Right ventricle myocardium superior (tissue), 1 donor: Measurements from ENCODE around the gene OLR1. TPM values are rescaled to one million over a fixed set of nuclear protein-coding genes. Genes with fewer than 3 reads are reported as not detected.

Experiments
- ATAC-seq: fragments of 200-7000 bp; cut with Tn5 transposase; one replicate; pipeline ENCODE4 v1.9.1; 2020; ENCODE audit warnings: mild to moderate bottlenecking; ENCODE audit not compliant: poor library complexity
- DNase-seq: peaks from one replicate; pipeline ENCODE4 v3.0.0-alpha.2; 2020
- intact Hi-C: fragments of 100-400 bp; cut with DNase I; formaldehyde crosslinking; loops from one replicate; pipeline ENCODE4 v1.11.2; 2022
- total RNA-seq: library from RNA; stranded (reverse); fragmentation: NEBNext Ultra II Directional; extraction: Animal tissue kit (Norgen Biotek cat#: 25700); gene quantifications from one replicate; pipeline ENCODE4 v1.2.1, GENCODE V29; 2021
- donor health status: DM: no; HTN: yes; CAD: no; lungs with severe emphysema.

The OLR1 gene
- total RNA-seq, 1 donor from 2014 or later, result 0.35 TPM

DNA sequence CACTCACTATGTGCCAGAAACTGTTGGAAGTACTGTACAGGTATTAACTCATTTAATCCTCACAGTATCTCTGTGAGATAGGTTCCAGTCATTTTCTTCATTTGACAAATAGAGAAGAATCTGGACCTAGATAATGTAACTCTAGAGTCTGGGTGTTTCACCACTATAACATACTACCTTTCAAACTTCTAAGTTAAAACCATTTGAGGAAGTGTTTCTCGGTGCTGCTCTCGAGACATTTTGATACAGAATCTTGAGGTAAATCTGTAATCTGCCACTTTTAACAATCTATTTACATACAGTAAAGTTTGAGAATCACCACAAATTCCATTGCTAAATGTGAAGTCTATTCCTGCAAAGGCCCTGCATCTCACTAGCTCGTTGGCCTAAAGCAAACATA lies 8.8 kb downstream of the OLR1 start:
- intact Hi-C loops, result no loop called here
- no peak for DNase-seq
- ATAC-seq, result no peak

DNA sequence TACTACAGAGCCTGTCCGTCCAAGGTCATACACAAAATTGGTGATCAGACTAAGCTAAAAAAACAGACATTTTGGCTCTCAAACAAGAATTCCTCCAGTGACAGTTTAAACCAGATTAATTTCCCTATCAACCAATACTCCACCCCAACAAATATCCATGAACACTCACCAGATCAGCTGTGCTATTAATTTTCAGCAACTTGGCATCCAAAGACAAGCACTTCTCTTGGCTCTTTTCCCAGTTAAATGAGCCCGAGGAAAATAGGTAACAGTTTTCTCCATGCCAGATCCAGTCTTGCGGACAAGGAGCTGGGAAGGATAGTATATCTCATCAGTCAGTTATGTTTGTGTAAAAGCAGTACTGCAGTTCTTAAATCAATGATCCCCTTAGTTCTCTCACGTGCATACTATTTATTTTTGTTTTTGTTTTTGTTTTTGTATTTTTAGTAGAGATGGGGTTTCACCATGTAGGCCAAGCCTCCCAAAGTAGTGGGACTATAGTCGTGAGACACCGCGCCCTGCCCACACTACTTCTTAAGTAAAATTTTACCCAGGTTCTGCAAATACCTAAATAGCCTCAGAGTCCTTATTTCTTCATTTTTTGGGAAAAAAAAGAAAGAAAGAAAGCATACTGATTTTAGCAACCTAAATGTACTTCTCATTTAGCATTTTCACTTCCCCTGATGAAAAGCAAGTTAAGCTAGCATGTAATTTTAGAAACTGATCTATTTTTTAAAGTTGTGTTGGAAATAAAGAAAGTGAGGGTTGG lies 11.1 kb downstream of the OLR1 start:
- DNase-seq (no peak), ATAC-seq (peak; percentile 70)
- intact Hi-C loops, result no loop called here

DNA sequence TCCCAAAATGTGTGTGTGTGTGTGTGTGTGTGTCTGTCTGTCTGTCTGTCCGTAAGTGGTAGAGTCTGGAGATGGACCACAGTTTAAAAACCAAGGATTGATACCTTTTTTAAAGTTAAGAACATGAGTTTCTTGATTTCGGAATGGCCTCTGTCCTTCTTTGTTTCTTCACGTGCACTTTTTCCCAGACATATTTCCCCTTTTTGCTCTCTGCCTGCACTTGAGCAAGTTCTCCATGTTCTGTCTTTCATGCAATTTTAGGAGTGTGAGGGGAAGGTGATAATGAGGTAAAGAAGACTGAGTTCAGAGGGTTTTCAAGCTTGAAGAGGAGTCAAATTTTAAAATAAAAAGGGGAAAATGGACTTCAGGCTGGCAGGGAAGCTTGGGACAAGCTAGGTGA lies 12.7 kb downstream of the OLR1 start:
- ATAC-seq (no peak), DNase-seq (no peak)
- intact Hi-C loops, result no loop called here

DNA sequence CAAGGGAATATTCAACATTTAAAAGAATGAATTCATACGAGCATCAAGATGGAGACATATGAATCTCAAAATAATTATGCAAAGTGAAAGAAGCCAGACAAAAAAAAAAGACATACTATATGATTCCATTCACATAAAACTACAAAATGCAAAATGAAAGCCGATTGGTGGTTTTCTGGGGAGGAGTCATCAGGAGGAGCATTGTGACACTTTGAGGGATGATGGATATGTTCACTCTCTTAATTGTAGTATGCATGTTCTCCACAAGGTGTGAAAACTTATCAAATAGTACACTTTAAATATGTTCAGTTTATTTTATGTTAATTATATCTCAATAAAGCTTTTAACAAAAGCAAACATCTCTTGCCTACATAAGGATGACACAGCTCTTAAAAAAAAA lies 13.5 kb downstream of the OLR1 start:
- DNase-seq (no peak), ATAC-seq (no peak)
- intact Hi-C loops, result no loop called here

DNA sequence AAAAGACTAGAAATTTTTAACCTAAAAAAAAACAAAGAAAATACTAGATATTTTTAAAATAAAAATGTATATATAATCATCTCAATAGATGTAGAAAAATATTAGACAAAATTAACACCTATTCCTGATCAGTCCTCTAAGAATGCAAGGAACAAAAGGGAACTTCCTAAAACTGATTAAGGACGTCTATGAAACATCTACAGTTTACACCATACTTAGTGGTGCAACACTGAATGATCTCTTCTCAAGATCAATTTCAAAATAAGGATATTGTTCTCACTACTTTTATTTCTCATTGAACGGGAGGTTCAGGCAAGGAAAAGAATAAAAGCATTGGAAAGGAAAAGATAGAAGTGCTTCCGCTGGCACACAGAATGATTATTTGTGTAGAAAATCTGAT lies 16.0 kb downstream of the OLR1 start:
- intact Hi-C loops, result no loop called here
- no peak for ATAC-seq

DNA sequence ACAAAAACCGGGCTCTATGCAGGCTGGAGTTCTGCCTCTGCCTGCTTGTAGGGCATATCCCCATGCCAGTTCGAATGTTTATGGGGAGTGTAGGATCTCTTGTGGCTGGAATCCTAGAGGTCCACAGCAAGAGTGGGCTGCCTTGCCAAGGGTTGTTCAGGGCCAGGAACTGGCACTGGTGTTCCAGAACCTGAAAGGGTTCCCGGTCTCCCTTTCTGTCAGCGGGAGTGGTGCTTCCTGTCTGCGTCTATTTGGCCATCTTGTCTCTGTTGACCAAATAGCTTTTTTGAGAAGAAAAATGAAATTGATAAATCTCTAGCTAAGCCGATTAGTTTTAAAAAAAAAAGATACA lies 17.8 kb downstream of the OLR1 start:
- ATAC-seq, result peak; percentile 61
- intact Hi-C loops, result no loop called here
- no peak for DNase-seq

More for the DNA sequence above, 16.0 kb downstream of the OLR1 start:
- no peak for DNase-seq

DNA sequence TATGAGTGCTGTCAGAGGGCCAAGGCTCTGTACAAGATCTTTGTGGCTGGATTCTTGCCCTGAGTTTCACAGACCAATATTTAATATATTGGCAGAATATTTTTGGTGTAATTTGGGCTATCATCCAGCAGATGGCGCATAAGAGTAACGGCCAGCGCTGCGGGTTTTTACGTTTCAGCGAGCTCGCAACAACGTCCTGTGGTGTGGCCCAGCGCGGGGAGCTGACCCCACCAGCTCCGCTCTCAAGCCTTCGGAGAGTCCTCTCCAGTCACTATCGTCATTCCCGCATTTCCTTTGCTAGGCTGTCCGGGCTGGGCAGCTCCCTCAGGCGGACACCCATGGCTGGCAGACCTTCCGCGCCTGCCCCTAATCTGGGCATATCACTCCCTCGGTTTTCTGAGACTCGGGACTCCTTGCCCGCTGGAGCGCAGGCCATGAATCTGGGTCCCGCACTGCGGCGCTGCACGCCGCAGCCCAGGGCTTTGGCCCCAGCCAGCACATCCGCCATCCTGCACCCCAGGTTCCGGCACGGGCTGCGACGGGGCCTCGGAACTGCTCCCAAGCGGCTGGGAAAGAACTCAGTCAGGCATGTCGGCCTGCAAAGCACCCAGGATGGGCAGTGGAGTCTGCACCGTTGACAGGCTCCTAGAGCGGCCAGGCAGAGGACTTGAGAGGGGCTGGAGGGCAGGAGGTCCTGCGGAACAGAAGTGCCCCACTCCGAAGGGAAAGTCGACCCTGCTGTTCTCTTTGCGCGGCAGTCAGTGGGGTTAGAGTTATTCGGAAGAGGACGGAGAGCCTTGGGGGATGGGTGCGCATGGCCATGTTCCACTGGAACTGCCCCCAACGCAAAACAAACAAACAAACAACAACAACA lies 18.4 kb downstream of the OLR1 start:
- intact Hi-C loops, result loop anchor here (2.0 kb wide), 1 partner anchor 37 kb away; no protein-coding TSS in a partner anchor
- peak; percentile 83 for DNase-seq
- ATAC-seq, result peak; percentile 96

DNA sequence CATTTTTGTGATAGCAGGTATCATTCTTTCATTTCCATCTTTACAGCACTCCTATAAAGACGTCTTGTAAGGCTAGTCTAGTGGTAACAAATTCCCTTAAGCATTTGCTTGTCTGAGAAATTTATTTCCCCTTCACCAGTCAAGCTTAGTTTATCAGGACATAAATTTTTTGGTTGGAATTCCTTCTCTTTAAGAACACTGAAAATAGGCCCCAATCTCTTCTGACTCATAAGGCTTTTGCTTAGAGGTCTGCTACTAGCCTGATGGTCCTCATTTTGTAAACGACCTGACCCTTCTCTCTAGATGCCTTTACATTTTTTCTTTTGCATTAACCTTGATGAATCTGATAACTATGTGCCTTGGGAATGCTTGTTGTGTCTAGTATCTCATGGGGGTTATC lies 20.3 kb downstream of the OLR1 start:
- intact Hi-C loops, result loop anchor here (2.0 kb wide), 1 partner anchor 39 kb away; no protein-coding TSS in a partner anchor
- DNase-seq (no peak), ATAC-seq (no peak)

DNA sequence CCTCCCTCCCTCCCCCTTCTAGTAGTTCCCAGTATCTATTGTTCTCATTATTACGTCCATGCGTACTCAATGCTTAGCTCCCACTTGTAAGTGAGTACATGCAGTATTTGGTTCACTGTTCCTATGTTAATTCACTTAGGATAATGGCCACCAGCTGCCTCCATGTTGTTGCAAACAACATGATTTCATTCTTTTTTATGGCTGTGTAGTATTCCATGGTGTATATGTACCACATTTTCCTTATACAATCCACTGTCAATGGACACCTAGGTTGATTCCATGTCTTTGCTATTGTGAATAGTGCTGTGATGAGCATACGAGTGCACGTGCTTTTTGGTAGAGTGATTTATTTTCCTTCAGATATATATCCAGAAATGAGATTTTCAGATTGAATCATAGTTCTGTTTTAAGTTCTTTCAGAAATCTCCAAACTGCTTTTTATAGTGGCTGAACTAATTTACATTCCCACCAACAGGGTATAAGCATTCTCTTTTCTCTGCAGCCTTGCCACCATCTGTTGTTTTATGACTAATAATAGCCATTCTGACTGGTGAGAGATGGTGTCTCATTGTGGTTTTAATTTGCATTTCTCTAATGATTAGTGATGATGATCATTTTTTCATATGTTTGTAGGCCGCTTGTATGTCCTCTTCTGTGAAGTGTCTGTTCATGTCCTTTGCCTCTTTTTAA lies 24.1 kb downstream of the OLR1 start:
- no peak for DNase-seq
- intact Hi-C loops, result no loop called here
- no peak for ATAC-seq

DNA sequence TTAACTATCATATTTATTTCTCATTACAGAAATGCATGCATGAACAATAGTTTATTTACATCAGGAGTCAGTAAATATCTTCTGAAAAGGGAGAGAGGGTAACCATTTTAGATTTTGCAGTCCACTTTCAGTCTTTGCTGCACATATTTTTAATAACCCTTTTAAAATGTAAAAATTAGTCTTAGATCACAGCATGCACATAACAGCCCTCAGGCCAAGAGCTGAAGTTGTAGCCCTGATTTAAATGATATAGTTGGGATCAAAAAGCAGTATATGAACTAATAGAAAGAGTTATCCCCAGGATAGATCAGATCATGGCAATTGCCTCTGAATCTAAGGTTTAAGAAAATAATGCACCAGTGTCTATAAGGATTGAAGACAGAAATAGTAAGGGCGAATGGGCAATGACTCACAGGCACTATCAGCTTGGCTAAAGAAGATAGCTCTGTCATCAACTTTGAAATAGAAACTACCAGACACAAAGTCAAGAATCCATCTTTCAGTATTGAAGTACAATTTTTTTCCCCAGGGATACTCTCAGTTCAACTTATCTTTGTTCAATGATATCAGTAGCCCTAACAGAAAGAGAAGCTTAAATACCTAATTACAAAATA lies 28.8 kb downstream of the OLR1 start:
- ATAC-seq (peak; percentile 82), DNase-seq (no peak)
- intact Hi-C loops, result loop anchor here (5.0 kb wide), 1 partner anchor 111 kb away; the partner anchor contains the start of gene CLEC9A

DNA sequence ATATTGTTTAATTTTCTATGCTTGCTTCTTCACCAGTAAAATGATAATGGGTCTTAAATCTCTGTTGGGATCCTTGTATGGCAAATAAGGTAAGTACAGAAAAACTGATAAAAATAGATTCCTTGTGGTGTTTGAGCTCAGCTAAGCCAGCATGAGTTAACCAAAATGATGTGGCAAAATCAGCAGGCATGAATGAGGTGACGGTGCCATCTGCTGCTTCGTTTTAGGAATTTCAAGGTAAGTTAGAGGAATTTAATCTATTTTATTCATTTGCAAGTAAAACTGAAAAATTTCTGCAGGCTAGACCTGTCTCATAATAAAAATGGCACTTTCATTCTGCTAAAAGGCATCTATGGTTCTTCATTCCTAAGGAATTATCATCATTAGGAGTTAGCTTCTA lies 31.9 kb downstream of the OLR1 start:
- ATAC-seq, result peak; percentile 74
- intact Hi-C loops, result loop anchor here (5.0 kb wide), 1 partner anchor 108 kb away; the partner anchor contains the start of gene CLEC9A
- no peak for DNase-seq

DNA sequence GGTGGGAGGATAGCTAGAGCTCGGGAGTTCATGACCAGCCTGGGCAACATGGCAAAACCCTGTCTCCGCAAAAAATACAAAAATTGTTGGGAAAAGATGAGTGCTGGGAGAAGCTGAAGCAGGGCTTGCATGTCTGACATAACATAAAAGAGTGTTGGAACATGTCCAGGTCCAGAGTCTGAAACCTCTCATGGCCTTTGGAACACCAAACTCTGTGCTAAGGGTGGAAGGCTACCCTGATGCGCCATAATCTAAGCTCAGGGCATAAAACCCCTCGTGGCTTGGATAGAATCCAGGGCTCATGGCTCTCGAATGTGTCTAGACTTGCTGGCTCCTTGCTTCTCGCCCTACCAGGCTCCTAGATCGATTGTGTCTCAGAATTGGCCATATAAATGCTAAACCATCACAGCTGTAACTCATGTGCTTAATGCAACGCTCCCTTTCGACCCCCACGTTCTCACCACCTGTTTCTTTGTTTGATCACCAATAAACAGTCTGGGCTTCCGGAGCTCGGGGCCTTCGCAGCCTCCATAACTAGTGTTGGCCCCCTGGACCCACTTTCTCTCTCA lies 35.2 kb downstream of the OLR1 start:
- DNase-seq, result no peak
- ATAC-seq, result no peak
- intact Hi-C loops, result no loop called here

DNA sequence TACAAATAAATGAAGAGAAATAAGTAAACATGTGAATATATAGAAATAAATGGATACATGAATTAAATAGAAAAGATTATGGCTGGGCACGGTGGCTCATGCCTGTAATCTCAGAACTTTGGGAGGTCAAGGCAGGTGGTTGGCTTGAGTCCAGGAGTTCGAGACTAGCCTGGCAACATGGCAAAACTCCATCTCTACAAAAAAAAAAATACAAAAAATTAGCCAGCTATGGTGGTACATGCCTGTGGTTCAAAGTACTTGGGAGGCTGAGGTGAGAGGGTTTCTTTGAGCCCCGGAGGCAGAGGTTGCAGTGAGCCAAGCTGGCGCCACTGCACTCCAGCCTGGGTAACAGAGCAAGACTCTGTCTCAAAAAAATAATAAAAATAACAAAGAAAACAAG lies 36.8 kb downstream of the OLR1 start:
- no peak for ATAC-seq
- intact Hi-C loops, result no loop called here
- no peak for DNase-seq

DNA sequence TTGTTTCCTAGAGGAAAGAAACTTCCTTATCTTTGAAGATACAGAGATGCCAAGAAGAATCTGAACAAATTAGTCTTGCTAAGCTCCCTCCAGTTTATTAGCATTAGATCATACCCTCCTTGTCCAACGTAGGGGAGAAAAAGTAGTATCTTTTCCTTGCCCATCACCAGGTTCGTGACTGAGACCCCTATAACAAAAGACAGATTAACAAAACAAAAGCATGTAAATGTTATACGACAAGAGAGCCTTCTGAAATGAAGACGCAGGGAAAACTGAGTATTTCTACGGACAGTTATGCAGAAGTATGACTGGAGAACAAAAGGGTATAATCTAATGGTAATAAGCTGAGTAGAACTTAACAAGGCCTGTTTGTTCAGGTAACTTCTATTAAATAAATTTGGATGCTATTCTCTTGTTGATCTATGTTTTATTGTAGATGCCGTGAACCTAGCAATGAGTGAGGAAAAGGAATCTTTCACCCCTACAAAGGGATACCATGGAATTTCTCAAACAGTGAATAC lies 39.0 kb downstream of the OLR1 start:
- ATAC-seq (no peak), DNase-seq (no peak)
- intact Hi-C loops, result no loop called here

DNA sequence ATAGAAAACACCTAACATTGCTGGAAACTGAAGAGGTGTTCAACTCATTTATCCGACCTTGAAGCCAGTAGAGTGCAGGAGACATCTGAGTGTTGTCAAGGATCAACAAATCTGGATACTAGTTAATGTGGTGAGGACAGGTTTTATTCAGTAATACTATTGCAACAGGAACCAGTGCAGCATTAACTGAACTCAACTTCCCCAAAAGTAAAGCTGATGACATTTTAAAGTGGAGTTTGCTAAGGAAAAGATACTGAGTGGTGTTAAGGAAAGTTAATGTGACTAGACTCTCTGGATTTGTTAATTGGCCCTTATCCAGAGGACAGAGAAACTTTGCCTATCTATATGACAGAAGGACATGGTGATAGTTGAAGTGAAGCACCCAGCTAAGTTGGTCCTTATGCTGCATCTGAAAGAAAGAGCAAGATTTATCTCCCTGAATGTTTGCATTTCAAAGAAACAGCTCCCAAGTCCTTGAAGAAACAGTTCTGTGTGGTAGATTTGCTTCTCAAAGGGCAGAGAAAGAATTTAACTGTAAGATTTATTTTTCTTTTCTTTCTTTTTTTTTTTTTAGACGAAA lies 40.7 kb downstream of the OLR1 start:
- ATAC-seq (peak; percentile 48), DNase-seq (no peak)
- intact Hi-C loops, result no loop called here

DNA sequence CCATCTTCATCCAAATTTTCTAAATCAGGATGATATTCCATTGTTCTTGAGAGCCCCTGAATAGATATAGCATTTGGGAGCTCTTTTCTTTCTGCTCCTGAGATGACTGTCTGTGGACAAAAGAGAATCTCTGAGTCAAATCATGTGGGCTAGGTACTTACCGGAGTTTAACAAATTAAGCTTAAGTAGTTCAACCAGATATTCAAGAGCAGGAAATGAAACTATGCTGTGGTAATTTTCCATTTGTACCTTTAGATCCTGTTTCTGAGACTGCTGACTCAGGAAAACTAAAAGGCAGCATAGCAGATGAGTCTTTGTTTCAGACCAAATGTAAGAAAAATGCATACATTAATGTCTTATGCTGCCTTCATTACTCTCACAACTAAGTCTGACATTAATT lies 41.9 kb downstream of the OLR1 start, which contains the start of gene CLEC7A:
Gene CLEC7A, minus strand, starts transcription at position 158 of the 400 bp plus-strand sequence. Its CDS starts 117 bp downstream, at position 41.
- no peak for DNase-seq
- intact Hi-C loops, result no loop called here
- ATAC-seq, result peak; percentile 48

DNA sequence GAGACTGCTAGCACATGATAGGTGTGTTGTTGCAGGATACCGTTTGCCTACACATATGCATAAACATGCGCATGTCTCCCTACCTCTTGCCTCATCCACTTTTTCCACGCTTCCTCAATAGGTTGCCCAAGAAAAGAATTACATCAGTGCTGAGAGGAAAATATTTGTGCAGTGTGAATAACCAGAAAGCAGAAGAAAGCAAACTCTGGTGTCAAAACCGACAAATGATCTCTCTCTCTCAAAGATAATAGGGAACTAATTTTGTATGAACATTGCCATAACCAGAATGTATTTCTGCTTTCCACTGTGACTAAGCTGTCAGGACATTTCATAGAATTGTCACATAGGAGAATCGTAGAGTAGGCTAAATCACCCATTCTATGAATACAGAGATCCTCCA lies 43.2 kb downstream of the OLR1 start:
- ATAC-seq, result peak; percentile 64
- DNase-seq, result no peak
- intact Hi-C loops, result no loop called here

DNA sequence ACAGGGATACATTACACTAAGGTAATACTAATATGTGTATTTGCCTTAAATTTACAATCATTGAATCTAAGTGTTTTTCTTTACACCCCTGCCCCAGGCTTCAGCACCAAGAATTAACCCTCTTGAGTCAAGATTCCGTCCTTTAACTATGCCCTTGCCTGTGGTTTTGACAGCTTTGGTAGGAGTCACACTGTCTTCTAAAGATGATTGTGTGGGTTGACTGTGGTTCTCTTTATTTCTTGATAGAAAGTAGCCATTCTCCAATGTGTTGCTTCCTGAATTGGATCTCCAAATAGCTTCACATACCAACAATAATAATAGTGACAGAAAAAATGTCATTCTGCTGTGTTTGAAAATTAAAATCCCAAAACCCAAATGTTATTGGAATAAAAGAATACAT lies 45.5 kb downstream of the OLR1 start:
- intact Hi-C loops, result no loop called here
- no peak for ATAC-seq
- DNase-seq, result no peak
